A673 (cell line): ENCODE results near the gene TMEM14A. TPM values are rescaled to one million over a fixed set of nuclear protein-coding genes. Genes with fewer than 3 reads are reported as not detected.

ENCODE experiments used
- BruUV-seq: library from RNA; stranded (reverse); fragments of 400-500 nt; replicated peaks from 2 replicates; lab custom pipeline; 2021; lab: Mats Ljungman, UMichigan
- CTCF ChIA-PET: fragments of 300-600 bp; sonication (Branson Sonifier 250); formaldehyde crosslinking; loops from one replicate; lab custom pipeline; 2022; ENCODE audit warnings: antibody characterized with exemption; lab: Charles Lee
- POLR2A ChIA-PET: fragments of 300-600 bp; sonication (Branson Sonifier 250); formaldehyde crosslinking; loops from one replicate; lab custom pipeline; 2022; ENCODE audit warnings: antibody characterized with exemption; ENCODE audit not compliant: low non-redundant PET; lab: Charles Lee
- DNase-seq: peaks from one replicate; pipeline ENCODE4 v3.0.0-alpha.2; 2015; ENCODE audit warnings: low spot score
- H3K27ac ChIP-seq: fragments of 200-600 bp; sonication (generic); 2 replicates; pipeline ENCODE4 v1.5.1; 2016; ENCODE audit warnings: mixed run types, low read depth, mild to moderate bottlenecking, mixed read lengths, antibody characterized with exemption, low read length; ENCODE audit not compliant: poor library complexity, severe bottlenecking
- H3K27me3 ChIP-seq: fragments of 200-600 bp; sonication (generic); replicated peaks from 2 replicates; pipeline ENCODE4 v1.6.1; 2017; ENCODE audit warnings: mixed run types, low read depth, mild to moderate bottlenecking, mixed read lengths, antibody characterized with exemption, low read length; ENCODE audit not compliant: insufficient read depth, poor library complexity
- H3K36me3 ChIP-seq: fragments of 200-600 bp; sonication (generic); 2 replicates; pipeline ENCODE4 v1.6.1; 2016; ENCODE audit warnings: mixed run types, mild to moderate bottlenecking, mixed read lengths, antibody characterized with exemption, low read length; ENCODE audit not compliant: insufficient read depth, poor library complexity, severe bottlenecking
- H3K4me1 ChIP-seq: fragments of 200-600 bp; sonication (generic); 2 replicates; pipeline ENCODE4 v1.6.1; 2017; ENCODE audit warnings: mixed run types, mild to moderate bottlenecking, mixed read lengths, antibody characterized with exemption, low read length; ENCODE audit not compliant: insufficient read depth, poor library complexity, severe bottlenecking
- H3K4me3 ChIP-seq: fragments of 200-600 bp; sonication (generic); 2 replicates; pipeline ENCODE4 v1.5.1; 2016; ENCODE audit warnings: low read depth, mixed run types, mild to moderate bottlenecking, mixed read lengths, low read length; ENCODE audit not compliant: poor library complexity, severe bottlenecking
- H3K9me3 ChIP-seq: fragments of 200-600 bp; sonication (generic); 2 replicates; pipeline ENCODE4 v1.6.1; 2016; ENCODE audit warnings: mixed run types, low read depth, mild to moderate bottlenecking, mixed read lengths, antibody characterized with exemption, low read length; ENCODE audit not compliant: poor library complexity, severe bottlenecking
- CTCF ChIP-seq: fragments of 300-800, 200-600 bp; sonication (generic); conservative IDR thresholded peaks from 2 replicates; pipeline ENCODE4 v1.5.1; 2017; ENCODE audit warnings: low read depth, mild to moderate bottlenecking, antibody characterized with exemption, low read length, moderate library complexity, mixed read lengths
- EZH2 ChIP-seq: fragments of 200-600 bp; sonication (generic); IDR thresholded peaks from 2 replicates; pipeline ENCODE4 v1.6.1; 2017; ENCODE audit warnings: borderline replicate concordance, low read depth, mild to moderate bottlenecking, mixed read lengths, antibody characterized with exemption, low read length; ENCODE audit not compliant: poor library complexity, severe bottlenecking
- intact Hi-C: fragments of 100-400 bp; cut with micrococcal nuclease; formaldehyde crosslinking; loops from one replicate; pipeline ENCODE4 v1.10.0; 2022; ENCODE audit not compliant: unreplicated experiment
- total RNA-seq: library from RNA; stranded (reverse); gene quantifications from 2 replicates; pipeline ENCODE4 v1.2.3, GENCODE V29; 2021

Gene TMEM14A
- total RNA-seq, 1 experiment from 2014 or later: 8.4 TPM

DNA sequence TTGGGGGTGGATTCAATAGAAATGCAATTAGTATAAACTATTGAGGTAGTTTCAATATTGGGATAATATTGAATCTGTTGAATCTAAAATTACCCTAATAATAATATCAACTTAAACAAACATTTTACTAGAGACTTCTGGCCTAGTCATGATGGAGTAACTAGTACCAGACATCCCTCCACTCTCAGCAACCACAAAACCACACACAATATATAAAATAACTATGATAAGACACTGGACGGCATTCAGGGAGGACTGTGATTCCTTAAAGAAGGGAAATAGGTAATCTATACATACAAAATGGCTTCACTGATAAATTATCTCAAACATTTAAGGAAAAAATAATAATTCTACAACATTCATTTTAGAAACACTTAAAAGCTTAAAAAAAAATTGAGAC, 38.9 kb upstream of the TMEM14A start:
- no TSS peak for BruUV-seq
- H3K4me1 ChIP-seq: peaks cover 6% of the 10 kb centered on the region
- H3K36me3 ChIP-seq: no peaks in the 10 kb centered on the region
- H3K27me3 ChIP-seq: no peaks in the 10 kb centered on the region
- no peaks in the 10 kb centered on the region for H3K9me3 ChIP-seq
- ChIA-PET CTCF (interaction anchor here (0.6 kb wide), 1 partner anchor 224 kb away, joined by 8 read pairs; no protein-coding TSS in a partner anchor), POLR2A (no interaction called here)
- intact Hi-C loops: no loop called here
- TF ChIP-seq EZH2: no peak
- TF ChIP-seq CTCF: no peak
- H3K4me3 ChIP-seq: no peak overlapping the region
- H3K27ac ChIP-seq: no peak overlapping the region
- DNase-seq: no peak

- POLR2A ChIA-PET: no interaction called here
- CTCF ChIA-PET: no interaction called here
- H3K36me3 ChIP-seq: no peaks in the 10 kb centered on the region
- peaks cover 6% of the 10 kb centered on the region for H3K4me1 ChIP-seq
- H3K4me3 ChIP-seq: no peak overlapping the region
- TF ChIP-seq EZH2 (no peak), CTCF (no peak)
- H3K27me3 ChIP-seq: no peaks in the 10 kb centered on the region
- H3K9me3 ChIP-seq: no peaks in the 10 kb centered on the region
- DNase-seq: no peak
- no peak overlapping the region for H3K27ac ChIP-seq
- no TSS peak for BruUV-seq
- intact Hi-C loops: no loop called here
Observed at GRCh38 chr6:52634211-52634610, 36.7 kb upstream of the TMEM14A start.

- POLR2A ChIA-PET: no interaction called here
- no TSS peak for BruUV-seq
- no peak overlapping the region for H3K4me3 ChIP-seq
- H3K4me1 ChIP-seq: peaks cover 7% of the 10 kb centered on the region
- no peaks in the 10 kb centered on the region for H3K9me3 ChIP-seq
- intact Hi-C loops: no loop called here
- CTCF ChIA-PET: no interaction called here
- TF ChIP-seq EZH2: no peak
- no peak for TF ChIP-seq CTCF
- DNase-seq: peak; percentile 78
- H3K27me3 ChIP-seq: no peaks in the 10 kb centered on the region
- peak overlapping the region; percentile 59 for H3K27ac ChIP-seq
- no peaks in the 10 kb centered on the region for H3K36me3 ChIP-seq
Observed at GRCh38 chr6:52635049-52635577, 35.8 kb upstream of the TMEM14A start.
